ENCODE data around the gene LRRC2.

DNA sequence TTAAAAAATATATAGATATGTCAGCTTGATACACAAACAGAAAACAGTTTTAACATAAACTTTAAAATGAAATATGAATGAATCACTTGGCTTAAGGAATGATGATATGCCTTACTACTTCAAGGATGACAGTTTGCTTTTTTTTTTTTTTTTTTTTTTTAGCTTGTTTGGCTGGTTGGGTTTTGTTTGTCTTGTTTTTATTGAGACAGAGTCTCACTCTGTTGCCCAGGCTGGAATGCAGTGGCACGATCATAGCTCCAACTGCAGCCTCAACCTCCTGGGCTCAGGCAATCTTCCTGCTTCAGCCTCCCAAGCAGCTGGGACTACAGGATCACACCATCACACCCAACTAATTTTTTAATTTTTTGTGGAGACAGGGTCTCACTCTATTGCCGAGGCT, 14.5 kb downstream of the LRRC2 start:
- TF ChIP-seq CTCF (IDR thresholded peaks at IDR 0.05): no peak
- TF ChIP-seq ZFX (IDR thresholded peaks at IDR 0.05; ENCODE audit: borderline replicate concordance): no peak
